ENCODE results near the gene TMED8.

Gene TMED8

GRCh38 chr14:77378701-77379100 lies 1.8 kb upstream of the TMED8 start:
- no peak for TF ChIP-seq CTCF (conservative IDR thresholded peaks at IDR 0.05; ENCODE audit: control insufficient read depth, insufficient read depth, low read depth, low read length)
- no peak for DNase-seq (ENCODE audit: low read depth)
- no peak overlapping the region for H3K4me3 ChIP-seq (ENCODE audit: control insufficient read depth, low read depth, low read length)

GRCh38 chr14:77377502-77377844 lies 579 bp upstream of the TMED8 start:
- no peak for DNase-seq (ENCODE audit: low read depth)
- TF ChIP-seq CTCF (conservative IDR thresholded peaks at IDR 0.05; ENCODE audit: control insufficient read depth, insufficient read depth, low read depth, low read length), result no peak
- peak overlapping the region; percentile 90 for H3K4me3 ChIP-seq (ENCODE audit: control insufficient read depth, low read depth, low read length)

GRCh38 chr14:77375973-77376770 lies 722 bp downstream of the TMED8 start:
- no peak for TF ChIP-seq CTCF (conservative IDR thresholded peaks at IDR 0.05; ENCODE audit: control insufficient read depth, insufficient read depth, low read depth, low read length)
- DNase-seq (ENCODE audit: low read depth), result no peak
- H3K4me3 ChIP-seq (ENCODE audit: control insufficient read depth, low read depth, low read length), result peak overlapping the region; percentile 90

- H3K4me3 ChIP-seq (ENCODE audit: control insufficient read depth, low read depth, low read length), result peak overlapping the region; percentile 90
- no peak for DNase-seq (ENCODE audit: low read depth)
- no peak for TF ChIP-seq CTCF (conservative IDR thresholded peaks at IDR 0.05; ENCODE audit: control insufficient read depth, insufficient read depth, low read depth, low read length)
Measured at GRCh38 chr14:77375164-77375950, 1.5 kb downstream of the TMED8 start.

- no peak overlapping the region for H3K4me3 ChIP-seq (ENCODE audit: control insufficient read depth, low read depth, low read length)
- TF ChIP-seq CTCF (conservative IDR thresholded peaks at IDR 0.05; ENCODE audit: control insufficient read depth, insufficient read depth, low read depth, low read length), result no peak
- DNase-seq (ENCODE audit: low read depth), result peak; percentile 64
Measured at GRCh38 chr14:77372304-77372841, 4.5 kb downstream of the TMED8 start.

- H3K4me3 ChIP-seq (ENCODE audit: control insufficient read depth, low read depth, low read length), result no peak overlapping the region
- TF ChIP-seq CTCF (conservative IDR thresholded peaks at IDR 0.05; ENCODE audit: control insufficient read depth, insufficient read depth, low read depth, low read length), result no peak
- DNase-seq (ENCODE audit: low read depth), result no peak
Measured at GRCh38 chr14:77369285-77369684, 7.6 kb downstream of the TMED8 start.

All from fibroblast of mammary gland (primary cell).